HG02571 (cell line): ENCODE measurements around the gene CHST15.

Experiments
- ATAC-seq: cut with Tn5 transposase; IDR thresholded peaks from one replicate; pipeline ENCODE4 v1.9.1; 2021; ENCODE audit warnings: mild to moderate bottlenecking, moderate library complexity; ENCODE audit not compliant: unreplicated experiment

CHST15 gene

DNA sequence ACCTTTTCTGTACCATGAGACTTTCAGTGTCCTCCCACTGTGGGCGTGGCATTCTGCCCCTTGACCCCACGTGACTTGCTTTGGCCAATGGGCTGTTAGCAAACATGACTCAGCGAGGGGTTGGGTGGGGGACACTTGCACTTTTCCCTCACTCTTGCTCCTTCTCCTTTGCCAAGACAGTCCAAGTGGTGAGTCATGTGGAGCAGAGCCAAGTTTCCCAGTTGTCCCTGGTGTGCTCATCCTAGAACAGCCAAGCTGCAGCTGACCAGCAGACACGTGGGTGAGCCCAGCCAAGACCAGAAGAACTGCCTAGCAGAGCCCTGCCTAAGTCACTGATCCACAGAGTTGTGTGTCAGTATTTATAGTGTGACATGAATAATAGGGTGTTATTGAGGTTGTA, 119.0 kb downstream of the CHST15 start:
- no peak for ATAC-seq

DNA sequence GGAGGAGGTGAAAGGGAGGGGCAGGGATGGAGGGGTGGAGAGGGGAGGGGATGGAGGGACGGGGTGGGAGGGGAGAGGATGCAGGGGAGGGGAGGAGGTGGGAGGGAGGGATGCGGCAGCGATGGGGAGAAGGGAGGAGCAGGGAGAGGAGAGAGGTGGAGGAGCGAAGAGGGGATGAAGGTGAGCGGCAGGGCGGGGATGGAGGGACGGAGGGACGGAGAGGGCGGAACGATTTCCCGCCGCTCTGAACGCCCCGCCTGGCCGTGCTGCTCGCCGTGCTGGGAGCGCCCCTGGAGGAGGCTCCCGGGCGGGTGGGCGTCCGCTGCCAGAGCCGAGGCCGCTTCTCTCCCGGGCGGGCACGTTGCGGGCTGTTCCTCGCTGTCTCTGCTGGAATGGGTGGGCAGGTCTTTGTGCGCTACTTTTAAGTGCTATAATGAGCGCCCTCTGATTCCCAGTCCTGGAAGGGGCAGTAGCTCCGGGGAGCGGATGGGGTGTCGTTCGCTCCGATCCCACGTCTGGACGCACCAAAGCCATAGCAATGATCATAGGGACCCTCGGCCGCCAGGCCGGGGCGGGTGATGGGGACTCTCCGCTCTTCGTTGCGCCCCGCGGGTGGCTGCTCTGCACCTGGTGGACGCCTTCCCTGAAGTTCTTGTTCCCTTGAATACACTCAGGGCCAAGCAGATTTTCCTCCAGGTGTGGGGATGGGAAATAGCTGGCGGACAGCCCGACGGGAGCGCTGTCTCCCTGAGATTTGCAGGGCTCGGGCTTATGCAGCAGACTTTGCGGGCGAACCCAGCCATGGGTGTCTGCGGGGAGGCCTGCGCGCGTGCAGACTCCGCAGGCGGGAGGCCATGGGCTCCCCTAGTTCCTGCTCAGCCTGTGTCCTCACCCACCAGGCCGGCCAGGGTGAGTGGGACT, 120.7 kb downstream of the CHST15 start:
- ATAC-seq = no peak

DNA sequence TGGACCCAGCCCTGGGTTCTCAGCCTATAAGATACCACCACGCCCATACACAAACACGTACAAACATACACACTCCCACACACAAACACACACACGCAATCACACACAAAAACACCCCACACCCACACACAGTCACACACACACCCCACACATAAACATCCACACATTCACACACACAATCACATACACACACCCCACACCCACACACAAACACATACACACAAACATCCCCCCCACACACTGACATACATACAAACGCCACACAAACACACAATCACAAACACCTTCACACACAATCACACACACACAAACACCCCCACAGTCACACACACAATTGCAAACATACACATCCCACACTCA, 122.5 kb downstream of the CHST15 start:
- ATAC-seq = no peak

DNA sequence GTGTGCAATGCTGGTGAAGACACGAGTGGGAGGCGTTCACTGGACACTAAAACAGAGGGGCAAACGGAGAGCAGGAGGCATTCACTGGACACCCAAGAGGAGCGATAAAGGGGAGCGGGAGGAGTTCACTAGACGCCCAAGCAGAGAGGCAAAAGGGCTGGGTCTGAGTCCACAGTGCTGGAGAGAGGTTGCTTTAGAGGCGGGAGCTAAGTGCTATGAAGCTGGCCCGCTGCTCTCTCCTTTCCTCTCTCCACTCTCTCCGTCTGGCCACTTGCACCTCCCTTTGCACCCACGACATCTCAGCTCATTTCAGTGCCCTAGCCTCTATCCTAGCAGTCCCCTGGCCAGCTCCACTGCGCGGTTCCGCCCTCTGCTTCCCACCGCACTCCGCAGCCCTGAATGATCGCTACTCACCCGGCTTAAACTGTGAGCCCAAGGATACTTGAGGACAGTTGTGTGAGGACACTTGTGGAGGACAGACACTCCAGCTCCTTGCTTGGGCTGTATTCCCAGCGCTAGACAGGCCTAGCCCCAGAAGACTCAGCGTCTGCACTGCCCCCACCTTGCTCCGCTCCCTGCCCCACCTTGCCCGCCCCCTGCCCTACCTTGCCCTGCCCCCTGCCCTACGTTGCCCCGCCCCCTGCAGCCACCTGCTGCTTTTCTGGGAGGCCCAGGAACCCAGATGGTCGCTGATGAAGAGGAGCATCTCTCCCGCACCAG, 123.0 kb downstream of the CHST15 start:
- no peak for ATAC-seq

DNA sequence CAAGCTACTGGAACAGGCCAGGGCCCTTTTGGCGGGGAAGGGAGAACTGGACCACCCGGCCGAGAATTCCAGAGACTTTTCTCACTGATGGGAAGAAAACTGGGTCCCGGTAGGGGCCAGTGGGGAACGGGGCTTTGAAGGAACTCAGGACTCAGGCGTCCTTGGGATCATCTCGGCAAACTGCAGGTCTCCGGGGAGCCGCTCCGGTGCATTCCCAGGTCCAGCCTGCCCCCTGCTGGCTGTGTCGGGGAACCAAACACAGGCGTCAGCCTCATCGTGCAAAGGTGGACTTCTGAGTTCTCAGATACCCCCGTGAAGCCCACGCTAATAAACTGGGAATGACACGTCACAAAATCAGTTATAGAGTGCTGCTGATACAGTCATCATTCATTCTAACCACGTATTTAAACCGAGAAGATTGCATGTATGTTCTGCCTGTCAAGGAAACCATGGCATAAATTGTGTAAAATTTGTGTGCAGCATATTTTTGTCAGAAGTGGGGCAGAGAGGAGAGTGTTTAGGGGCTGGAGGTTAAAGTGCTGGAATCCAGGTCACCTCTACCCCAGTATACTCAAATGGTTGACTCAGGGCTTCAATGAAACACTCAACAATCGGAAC, 125.7 kb downstream of the CHST15 start:
- ATAC-seq = no peak

DNA sequence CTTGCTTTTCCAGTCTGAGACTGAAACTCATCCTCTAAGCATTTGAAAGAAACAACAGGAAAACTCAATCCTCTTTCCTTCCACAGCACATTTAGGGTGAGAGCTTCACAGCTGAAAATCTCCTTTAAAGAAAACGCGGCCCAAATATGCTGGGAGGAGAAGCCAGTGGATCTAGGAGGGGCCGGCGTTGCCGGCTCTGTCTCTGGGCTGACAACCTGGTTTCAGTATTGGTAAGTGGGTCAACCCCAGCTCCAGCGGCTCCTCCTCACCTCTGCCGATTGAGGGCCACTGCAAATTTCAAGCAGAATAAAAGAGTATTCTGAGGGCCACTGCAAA, 126.5 kb downstream of the CHST15 start:
- no peak for ATAC-seq

DNA sequence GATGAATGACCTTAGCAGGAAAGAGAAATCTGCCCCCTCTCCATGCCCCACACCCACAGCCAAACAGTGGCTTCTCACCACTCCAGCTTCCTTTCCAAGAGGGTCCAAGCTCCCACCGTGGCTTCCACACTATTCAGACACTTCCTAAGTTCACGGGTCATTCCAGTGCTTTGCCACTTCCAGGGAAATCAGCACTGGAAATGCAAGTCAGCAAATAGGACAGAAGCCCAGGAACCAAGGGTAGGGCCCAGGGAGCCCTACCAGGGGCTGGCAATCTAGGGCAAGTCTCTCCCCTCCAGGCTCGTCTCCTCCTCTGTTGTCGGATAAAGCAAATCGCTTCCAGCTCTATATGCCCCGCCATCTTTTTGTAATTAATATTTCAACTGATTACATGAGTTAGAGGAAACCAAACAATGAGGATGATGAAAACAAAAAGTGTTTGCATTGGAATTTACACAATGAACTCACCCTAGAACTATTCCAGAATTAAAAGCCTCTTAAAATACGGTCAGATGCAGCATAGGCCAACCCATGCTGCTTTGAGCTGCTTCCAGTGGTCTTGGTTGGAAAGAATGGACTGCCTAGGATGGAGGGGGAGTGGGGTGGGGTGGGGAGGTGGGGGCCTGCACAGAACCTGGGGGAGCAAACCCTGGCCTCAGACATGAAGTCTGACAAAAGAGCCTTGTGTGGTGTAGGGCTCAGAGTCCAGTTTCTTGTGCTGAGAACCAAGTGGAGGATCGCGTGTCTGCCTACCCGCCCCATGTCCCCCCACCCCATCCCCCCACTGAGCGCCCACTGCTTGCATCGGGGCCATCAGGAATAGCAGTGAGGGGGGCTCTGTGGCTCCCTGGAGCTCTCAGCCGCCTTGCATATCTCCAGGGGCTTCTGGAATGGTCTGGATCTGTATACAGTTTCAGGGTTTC, 127.2 kb downstream of the CHST15 start:
- ATAC-seq = no peak

DNA sequence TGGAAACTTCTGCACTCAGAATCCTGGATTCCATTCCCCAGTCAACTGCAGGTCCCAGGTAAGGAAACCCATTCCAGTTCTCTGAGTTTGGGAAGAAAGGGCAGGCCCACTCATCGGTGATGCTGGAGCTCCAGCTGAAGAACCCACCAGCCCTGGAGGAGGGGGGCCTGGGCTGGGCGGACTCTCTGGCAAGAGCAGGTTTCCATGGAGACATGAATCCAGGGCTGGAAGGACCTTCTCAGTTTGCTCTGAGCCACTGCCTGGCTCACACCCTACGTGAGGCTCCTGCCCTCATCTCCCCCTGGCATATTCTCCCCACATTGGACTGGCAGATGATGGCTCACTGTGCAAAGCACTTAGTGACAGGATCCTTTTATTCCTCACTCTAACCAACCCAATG, 128.4 kb downstream of the CHST15 start:
- ATAC-seq = no peak

DNA sequence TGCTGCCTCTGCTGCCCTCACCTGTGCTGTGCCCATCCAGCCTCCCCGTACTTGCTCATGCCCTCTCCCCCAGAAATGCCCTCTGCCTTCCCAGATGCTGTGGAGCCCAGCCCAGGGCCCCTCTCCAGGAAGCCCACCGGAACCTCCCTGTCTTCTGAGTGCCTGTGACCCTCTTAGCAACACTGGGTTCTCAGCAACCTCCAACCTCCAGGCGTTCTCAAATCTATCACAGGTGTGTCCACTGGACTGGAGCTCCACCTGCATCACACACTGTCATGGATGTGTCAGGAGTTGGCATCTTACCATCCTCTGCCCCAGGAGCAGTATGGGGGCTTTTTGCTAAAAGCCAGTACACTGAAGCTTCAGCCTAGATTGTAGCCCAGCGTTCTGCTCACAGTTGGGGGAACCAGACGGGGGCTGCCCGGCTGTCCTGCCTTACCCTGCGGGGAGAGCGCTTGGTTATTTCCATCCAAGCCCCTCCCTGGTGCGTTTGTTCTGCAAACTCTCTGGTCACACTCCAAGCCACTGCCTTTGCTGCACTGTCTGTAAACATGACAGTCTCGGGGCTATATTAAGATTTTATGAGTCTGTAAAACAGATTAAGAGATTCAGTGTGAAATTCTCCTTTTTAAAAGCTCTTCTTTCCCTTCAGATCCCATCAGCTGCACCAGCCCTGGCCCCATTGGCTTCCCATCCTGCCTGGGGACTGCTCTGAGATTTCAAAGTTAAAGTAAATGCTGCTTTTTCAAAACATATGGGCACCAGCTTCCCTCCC, 130.5 kb downstream of the CHST15 start:
- no peak for ATAC-seq

DNA sequence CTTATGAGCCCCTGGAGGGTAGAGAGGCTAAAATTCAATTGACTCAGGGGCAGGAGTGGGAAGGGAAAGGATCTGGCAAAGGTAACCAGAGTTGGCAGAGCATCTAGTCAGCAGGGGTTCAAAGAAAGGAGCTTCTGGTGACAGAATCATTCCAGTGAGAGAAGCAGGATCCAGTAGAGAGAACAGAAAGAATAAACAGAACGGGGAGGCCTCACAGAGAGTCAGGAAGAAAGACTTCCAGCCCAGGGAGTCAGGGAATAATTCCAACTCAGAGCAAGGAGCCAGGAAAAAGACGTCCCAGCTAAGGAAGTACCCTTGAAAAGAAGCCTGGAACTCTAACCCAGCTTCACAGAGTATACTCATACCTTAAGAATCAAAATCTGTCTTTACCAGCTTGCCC, 135.2 kb downstream of the CHST15 start:
- no peak for ATAC-seq
